Activated CD4-positive, alpha-beta memory T cell treated with anti-CD3 and anti-CD28 coated beads, Interleukin-2, amount 10 ng/mL, durations not matched to agents 7 days and 5 days (primary cell): ENCODE results near the gene MYRF. TPM values are rescaled to one million over a fixed set of nuclear protein-coding genes. Genes with fewer than 3 reads are reported as not detected.

Source experiments
- CTCF ChIA-PET: fragments of 350-600 bp; sonication (Branson Sonifier 250); formaldehyde crosslinking; loops from one replicate; lab custom pipeline; 2021; ENCODE audit warnings: antibody characterized with exemption, inconsistent platforms; lab: Charles Lee
- POLR2A ChIA-PET: fragments of 350-600 bp; sonication (Branson Sonifier 250); formaldehyde crosslinking; loops from one replicate; lab custom pipeline; 2021; ENCODE audit warnings: antibody characterized with exemption; lab: Charles Lee
- DNase-seq: peaks from one replicate; pipeline ENCODE4 v3.0.0-alpha.2; 2020
- H3K27ac Mint-ChIP-seq: one replicate; pipeline ENCODE4 v1.8.0; 2021; ENCODE audit warnings: mild to moderate bottlenecking, mixed read lengths
- H3K27me3 Mint-ChIP-seq: one replicate; pipeline ENCODE4 v1.8.0; 2021; ENCODE audit warnings: mixed read lengths
- H3K36me3 Mint-ChIP-seq: one replicate; pipeline ENCODE4 v1.8.0; 2021; ENCODE audit warnings: low read depth, mixed read lengths
- H3K4me1 Mint-ChIP-seq: one replicate; pipeline ENCODE4 v1.8.0; 2021; ENCODE audit warnings: mixed read lengths
- H3K4me3 Mint-ChIP-seq: one replicate; pipeline ENCODE4 v1.8.0; 2021; ENCODE audit warnings: mild to moderate bottlenecking, mixed read lengths
- H3K9me3 Mint-ChIP-seq: one replicate; pipeline ENCODE4 v1.8.0; 2021; ENCODE audit warnings: mixed read lengths
- total RNA-seq, 2 experiments: library from RNA; stranded (reverse); gene quantifications; one replicate each; pipeline ENCODE4 v1.2.3, GENCODE V29; 2021

The MYRF gene
- 1 to 10 TPM; 4.6 to 4.9 TPM for total RNA-seq

GRCh38 chr11:61752117-61752924, at the start of gene MYRF:
Gene MYRF, plus strand, starts transcription at chr11:61752636. Its CDS starts 109 bp downstream, at chr11:61752745.
- CTCF ChIA-PET: interaction anchor here (1.1 to 2.0 kb wide), 3 partner anchors 19 to 36 kb away, joined by 3 to 8 read pairs (median 5); no protein-coding TSS in a partner anchor
- Mint-ChIP-seq H3K4me3 (peak within 1 kb of the TSS; percentile 64), H3K9me3 (no peaks in the 10 kb centered on the region), H3K36me3 (no peaks in the 10 kb centered on the region), H3K27ac (no peak within 1 kb of the TSS), H3K27me3 (peaks cover 31% of the 10 kb centered on the region), H3K4me1 (peaks cover 28% of the 10 kb centered on the region)
- POLR2A ChIA-PET: no interaction called here
- peak; percentile 73 for DNase-seq

- H3K36me3 Mint-ChIP-seq: no peaks in the 10 kb centered on the region
- H3K27ac Mint-ChIP-seq: no peak overlapping the region
- H3K4me3 Mint-ChIP-seq: no peak overlapping the region
- ChIA-PET CTCF (interaction anchor here (3.1 kb wide), 1 partner anchor 31 kb away, joined by 16 read pairs; no protein-coding TSS in a partner anchor), POLR2A (no interaction called here)
- no peaks in the 10 kb centered on the region for H3K9me3 Mint-ChIP-seq
- peaks cover 3% of the 10 kb centered on the region for H3K27me3 Mint-ChIP-seq
- peaks cover 26% of the 10 kb centered on the region for H3K4me1 Mint-ChIP-seq
- DNase-seq: peak; percentile 30
These were observed 49.6 kb upstream of the MYRF start for GRCh38 chr11:61702701-61703312.

- POLR2A ChIA-PET: no interaction called here
- CTCF ChIA-PET: no interaction called here
- Mint-ChIP-seq H3K36me3 (no peaks in the 10 kb centered on the region), H3K27me3 (peaks cover 3% of the 10 kb centered on the region), H3K9me3 (no peaks in the 10 kb centered on the region), H3K4me3 (no peak overlapping the region), H3K27ac (no peak overlapping the region), H3K4me1 (peaks cover 17% of the 10 kb centered on the region)
- no peak for DNase-seq
These were observed 47.6 kb upstream of the MYRF start for GRCh38 chr11:61704838-61705237.

DNA sequence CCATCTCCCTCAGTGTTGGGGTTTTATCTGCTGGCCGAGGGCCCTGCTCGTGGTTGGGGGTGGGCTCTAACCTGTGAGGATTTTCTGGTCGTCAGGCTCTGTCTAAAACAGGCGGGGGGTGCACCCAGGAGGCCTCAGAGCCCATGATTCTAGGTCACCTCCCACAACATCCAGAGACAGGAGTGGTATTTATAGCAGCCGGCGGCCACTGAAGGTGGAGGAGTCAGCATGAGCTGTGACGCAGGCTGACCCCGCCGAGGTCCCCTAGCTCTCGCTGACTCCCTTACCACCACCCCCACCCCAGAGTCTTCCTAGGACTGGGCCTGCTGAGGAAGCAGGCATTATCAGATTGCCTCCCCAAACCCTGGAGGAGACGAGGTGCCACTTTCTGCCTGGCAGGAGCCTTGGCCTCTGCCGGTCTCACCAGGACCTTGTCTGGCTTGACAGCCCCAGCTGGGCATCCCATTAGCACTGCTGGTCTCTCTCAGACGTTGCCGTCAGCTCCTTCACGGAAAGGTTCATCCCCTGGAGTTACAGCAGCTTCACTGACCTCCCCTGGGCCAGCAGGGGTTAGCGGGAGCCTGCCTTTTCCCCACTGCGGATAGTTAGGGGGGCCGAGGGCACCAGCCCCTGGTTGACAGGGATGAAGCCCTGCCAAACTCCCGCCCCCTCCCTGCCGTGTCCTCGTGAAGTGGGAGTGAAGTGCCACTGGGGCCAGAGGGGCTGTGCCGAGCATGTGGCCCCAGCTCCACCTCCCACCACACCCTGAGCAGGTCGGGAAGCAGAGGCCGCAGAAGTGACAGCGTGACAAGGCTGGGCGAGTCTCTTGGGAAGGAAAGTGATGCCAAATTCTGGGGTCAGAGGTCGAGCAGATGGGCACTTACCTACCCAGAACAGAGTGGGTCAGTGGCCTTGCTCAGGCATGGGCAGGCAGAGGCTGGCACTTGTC, 45.7 kb upstream of the MYRF start:
- Mint-ChIP-seq H3K4me3 (no peak overlapping the region), H3K27me3 (peaks cover 3% of the 10 kb centered on the region), H3K9me3 (no peaks in the 10 kb centered on the region), H3K27ac (no peak overlapping the region), H3K36me3 (no peaks in the 10 kb centered on the region), H3K4me1 (peaks cover 17% of the 10 kb centered on the region)
- POLR2A ChIA-PET: interaction anchor here (1.0 kb wide), 1 partner anchor 12 kb away, joined by 3 read pairs; no protein-coding TSS in a partner anchor
- CTCF ChIA-PET: interaction anchor here (1.1 kb wide), 1 partner anchor 12 kb away, joined by 3 read pairs; no protein-coding TSS in a partner anchor
- DNase-seq: no peak

GRCh38 chr11:61707574-61707973, 44.9 kb upstream of the MYRF start:
- Mint-ChIP-seq H3K36me3 (no peaks in the 10 kb centered on the region), H3K4me1 (peaks cover 12% of the 10 kb centered on the region), H3K4me3 (no peak overlapping the region), H3K9me3 (no peaks in the 10 kb centered on the region), H3K27me3 (peaks cover 3% of the 10 kb centered on the region), H3K27ac (no peak overlapping the region)
- ChIA-PET POLR2A (interaction anchor here (1.0 kb wide), 1 partner anchor 11 kb away, joined by 3 read pairs; no protein-coding TSS in a partner anchor), CTCF (interaction anchor here (4.8 kb wide), 1 partner anchor 26 kb away, joined by 15 read pairs; no protein-coding TSS in a partner anchor)
- DNase-seq: no peak

- Mint-ChIP-seq H3K36me3 (no peaks in the 10 kb centered on the region), H3K4me3 (no peak overlapping the region), H3K9me3 (no peaks in the 10 kb centered on the region), H3K4me1 (no peaks in the 10 kb centered on the region), H3K27me3 (peaks cover 3% of the 10 kb centered on the region), H3K27ac (no peak overlapping the region)
- CTCF ChIA-PET: interaction anchor here (4.8 kb wide), 1 partner anchor 25 kb away, joined by 15 read pairs; no protein-coding TSS in a partner anchor
- DNase-seq: no peak
- POLR2A ChIA-PET: no interaction called here
These were observed 43.3 kb upstream of the MYRF start for GRCh38 chr11:61709110-61709509.

- ChIA-PET POLR2A (no interaction called here), CTCF (interaction anchor here (4.8 kb wide), 1 partner anchor 24 kb away, joined by 15 read pairs; no protein-coding TSS in a partner anchor)
- no peak overlapping the region for H3K27ac Mint-ChIP-seq
- peaks cover 3% of the 10 kb centered on the region for H3K27me3 Mint-ChIP-seq
- H3K4me3 Mint-ChIP-seq: no peak overlapping the region
- H3K36me3 Mint-ChIP-seq: no peaks in the 10 kb centered on the region
- DNase-seq: no peak
- no peaks in the 10 kb centered on the region for H3K4me1 Mint-ChIP-seq
- H3K9me3 Mint-ChIP-seq: no peaks in the 10 kb centered on the region
These were observed 42.9 kb upstream of the MYRF start for GRCh38 chr11:61709572-61709971.

- DNase-seq: no peak
- Mint-ChIP-seq H3K36me3 (no peaks in the 10 kb centered on the region), H3K27me3 (peaks cover 6% of the 10 kb centered on the region), H3K9me3 (no peaks in the 10 kb centered on the region), H3K4me3 (no peak overlapping the region), H3K4me1 (no peaks in the 10 kb centered on the region), H3K27ac (no peak overlapping the region)
- ChIA-PET CTCF (interaction anchor here (4.8 kb wide), 1 partner anchor 24 kb away, joined by 15 read pairs; no protein-coding TSS in a partner anchor), POLR2A (no interaction called here)
These were observed 42.4 kb upstream of the MYRF start for GRCh38 chr11:61710019-61710418.

- CTCF ChIA-PET: interaction anchor here (4.8 kb wide), 1 partner anchor 23 kb away, joined by 15 read pairs; no protein-coding TSS in a partner anchor
- no peaks in the 10 kb centered on the region for H3K9me3 Mint-ChIP-seq
- H3K27ac Mint-ChIP-seq: no peak overlapping the region
- no peaks in the 10 kb centered on the region for H3K36me3 Mint-ChIP-seq
- peaks cover 4% of the 10 kb centered on the region for H3K27me3 Mint-ChIP-seq
- H3K4me1 Mint-ChIP-seq: no peaks in the 10 kb centered on the region
- DNase-seq: no peak
- POLR2A ChIA-PET: no interaction called here
- H3K4me3 Mint-ChIP-seq: no peak overlapping the region
These were observed 41.4 kb upstream of the MYRF start for GRCh38 chr11:61711037-61711436.

DNA sequence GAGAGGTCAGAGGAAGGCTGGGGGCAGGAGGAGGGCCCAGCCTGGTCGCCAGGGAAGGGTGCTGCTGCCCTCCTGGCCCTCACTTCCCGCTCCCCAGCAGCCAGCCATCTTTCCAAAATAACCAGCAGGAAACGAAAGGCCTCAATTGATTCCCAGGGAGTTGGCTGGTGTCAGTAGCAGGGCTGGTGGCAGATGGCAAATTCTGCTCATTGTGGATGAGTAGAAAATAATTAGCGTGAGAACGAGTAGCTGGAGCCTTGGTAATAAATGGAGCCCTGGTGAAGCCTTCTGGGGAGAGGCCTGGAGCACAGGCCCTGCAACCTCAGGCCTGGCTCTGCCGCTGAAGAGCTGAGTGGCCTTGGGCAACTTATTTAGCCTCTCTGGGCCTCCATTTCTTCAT, 40.9 kb upstream of the MYRF start:
- H3K27ac Mint-ChIP-seq: no peak overlapping the region
- ChIA-PET CTCF (interaction anchor here (4.8 kb wide), 1 partner anchor 22 kb away, joined by 15 read pairs; no protein-coding TSS in a partner anchor), POLR2A (no interaction called here)
- no peaks in the 10 kb centered on the region for H3K9me3 Mint-ChIP-seq
- no peaks in the 10 kb centered on the region for H3K36me3 Mint-ChIP-seq
- no peaks in the 10 kb centered on the region for H3K4me1 Mint-ChIP-seq
- H3K4me3 Mint-ChIP-seq: no peak overlapping the region
- DNase-seq: no peak
- H3K27me3 Mint-ChIP-seq: peaks cover 4% of the 10 kb centered on the region

- H3K36me3 Mint-ChIP-seq: no peaks in the 10 kb centered on the region
- ChIA-PET POLR2A (no interaction called here), CTCF (no interaction called here)
- DNase-seq: no peak
- H3K4me1 Mint-ChIP-seq: no peaks in the 10 kb centered on the region
- H3K27ac Mint-ChIP-seq: no peak overlapping the region
- no peak overlapping the region for H3K4me3 Mint-ChIP-seq
- H3K27me3 Mint-ChIP-seq: peaks cover 4% of the 10 kb centered on the region
- no peaks in the 10 kb centered on the region for H3K9me3 Mint-ChIP-seq
These were observed 40.1 kb upstream of the MYRF start for GRCh38 chr11:61712314-61712713.

GRCh38 chr11:61712846-61713245, 39.6 kb upstream of the MYRF start:
- H3K4me1 Mint-ChIP-seq: no peaks in the 10 kb centered on the region
- DNase-seq: no peak
- no peaks in the 10 kb centered on the region for H3K36me3 Mint-ChIP-seq
- H3K4me3 Mint-ChIP-seq: no peak overlapping the region
- ChIA-PET POLR2A (no interaction called here), CTCF (interaction anchor here (1.6 kb wide), 1 partner anchor 21 kb away, joined by 10 read pairs; no protein-coding TSS in a partner anchor)
- no peak overlapping the region for H3K27ac Mint-ChIP-seq
- peaks cover 4% of the 10 kb centered on the region for H3K27me3 Mint-ChIP-seq
- no peaks in the 10 kb centered on the region for H3K9me3 Mint-ChIP-seq
